Caki2 (cell line): ENCODE data around the gene ANKUB1. TPM values are rescaled to one million over a fixed set of nuclear protein-coding genes. Genes with fewer than 3 reads are reported as not detected.

ENCODE experiments used
- DNase-seq: peaks from one replicate; pipeline ENCODE4 v3.0.0-alpha.2; 2015; ENCODE audit warnings: low read depth
- in situ Hi-C: cut with HindIII; loops from 2 replicates; pipeline ENCODE4 v1.10.0; 2016; ENCODE audit warnings: low sequenced_read_pairs, low pct_unique_long_range_greater_than_20kb, mixed read lengths
- total RNA-seq: library from RNA; depleted of rRNA; stranded (reverse); fragments of >200 nt; shearing (Covaris generic); gene quantifications from 2 replicates; pipeline ENCODE4 v1.2.3, GENCODE V29; 2014; ENCODE audit warnings: low replicate concordance

Gene ANKUB1
- total RNA-seq, 1 experiment from 2014 or later: not detected

- in situ Hi-C loops: no loop called here
- DNase-seq: peak; percentile 94
Observed at GRCh38 chr3:149812606-149813366, 20.4 kb upstream of the ANKUB1 start, which contains the start of gene RNF13. Gene RNF13, plus strand, starts transcription at chr3:149813215. Its CDS starts 32,812 bp downstream, at chr3:149846027.

GRCh38 chr3:149812165-149812605 is 19.8 kb upstream of the ANKUB1 start:
- in situ Hi-C loops: no loop called here

DNA sequence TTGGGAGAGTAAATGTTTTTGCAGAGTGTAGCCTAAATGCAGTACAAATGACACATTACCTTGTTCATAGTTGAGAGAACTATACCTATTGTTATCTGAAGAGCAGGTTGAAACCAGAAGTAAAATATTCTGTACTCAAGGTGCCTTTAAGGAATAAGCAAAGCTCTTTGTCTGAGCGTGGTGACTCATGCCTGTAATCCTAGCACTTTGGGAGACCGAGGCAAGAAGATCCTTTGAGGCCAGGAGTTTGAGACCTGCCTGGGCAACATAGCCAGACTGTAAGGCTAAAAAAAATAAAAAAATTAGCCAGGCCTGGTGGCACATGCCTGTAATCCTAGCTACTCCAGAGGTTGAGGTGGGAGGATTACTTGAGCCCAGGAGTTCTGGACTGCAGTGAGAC is 18.5 kb upstream of the ANKUB1 start:
- in situ Hi-C loops: no loop called here
- no peak for DNase-seq

More at GRCh38 chr3:149812165-149812605, 19.8 kb upstream of the ANKUB1 start:
- no peak for DNase-seq

GRCh38 chr3:149809699-149810098 is 17.3 kb upstream of the ANKUB1 start:
- in situ Hi-C loops: no loop called here
- DNase-seq: no peak

- in situ Hi-C loops: no loop called here
- peak; percentile 63 for DNase-seq
Observed at GRCh38 chr3:149808209-149808829, 16.0 kb upstream of the ANKUB1 start.

- in situ Hi-C loops: no loop called here
- DNase-seq: no peak
Observed at GRCh38 chr3:149806171-149806778, 13.9 kb upstream of the ANKUB1 start.

- in situ Hi-C loops: no loop called here
- DNase-seq: no peak
Observed at GRCh38 chr3:149801639-149802038, 9.3 kb upstream of the ANKUB1 start.

DNA sequence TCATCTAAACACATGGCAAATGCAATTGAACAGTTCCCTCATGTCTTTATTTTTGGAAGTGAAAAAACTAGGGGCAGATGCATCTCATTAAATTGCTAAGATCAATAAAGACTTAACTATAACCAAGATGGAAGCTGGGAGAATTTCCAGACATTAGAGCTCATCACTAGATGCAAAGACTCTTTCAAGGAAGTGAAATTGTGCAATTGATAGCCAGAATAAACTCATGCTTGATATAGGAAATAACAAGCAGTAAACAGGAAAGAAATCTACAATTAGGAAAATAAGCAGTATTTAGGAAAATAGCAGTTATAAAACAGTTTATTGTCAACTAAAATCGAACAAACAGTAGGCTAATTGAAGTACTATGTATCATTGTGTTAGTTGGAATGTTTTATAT is 8.8 kb upstream of the ANKUB1 start:
- no peak for DNase-seq
- in situ Hi-C loops: no loop called here

- in situ Hi-C loops: no loop called here
Observed at GRCh38 chr3:149800693-149801092, 8.3 kb upstream of the ANKUB1 start.

DNA sequence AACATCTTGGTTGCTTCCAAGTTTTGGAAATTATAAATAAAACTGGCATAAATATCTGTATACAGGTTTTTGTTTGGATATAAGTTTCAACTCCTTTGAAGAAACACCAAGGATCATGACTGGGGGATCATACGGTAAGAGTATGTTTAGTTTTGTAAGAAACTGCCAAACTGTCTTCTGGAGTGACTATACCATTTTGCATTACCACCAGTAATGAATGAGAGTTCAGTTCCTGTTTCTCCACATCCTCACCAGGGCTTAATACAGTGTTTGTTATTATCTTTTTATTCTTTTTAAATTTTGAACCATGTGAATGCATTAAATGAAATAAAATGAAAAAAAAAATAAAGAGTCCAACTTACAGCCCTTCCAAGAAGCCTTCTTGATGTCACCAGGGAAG is 3.7 kb upstream of the ANKUB1 start:
- in situ Hi-C loops: no loop called here

More at GRCh38 chr3:149800693-149801092, 8.3 kb upstream of the ANKUB1 start:
- DNase-seq: no peak

DNA sequence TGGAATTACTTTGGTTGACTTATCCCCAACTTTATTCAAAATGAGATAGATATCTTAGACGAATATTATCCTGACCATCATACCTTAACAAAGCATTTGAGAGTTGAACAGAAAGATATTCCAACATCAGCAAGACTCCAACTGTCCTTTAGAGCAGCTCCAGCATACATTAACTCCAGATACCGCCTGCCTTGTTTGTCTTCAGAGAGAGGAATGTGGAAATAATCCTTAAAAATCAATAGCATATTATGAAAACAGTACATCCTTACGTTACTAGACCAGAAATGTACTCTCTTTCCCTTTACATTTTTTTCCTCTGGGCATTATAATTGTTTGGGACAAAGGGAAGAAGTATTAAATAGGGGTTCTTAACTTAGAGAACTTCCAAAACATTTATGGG is 1.7 kb downstream of the ANKUB1 start:
- DNase-seq: no peak
- in situ Hi-C loops: no loop called here

More for the DNA sequence above, 3.7 kb upstream of the ANKUB1 start:
- DNase-seq: no peak

DNA sequence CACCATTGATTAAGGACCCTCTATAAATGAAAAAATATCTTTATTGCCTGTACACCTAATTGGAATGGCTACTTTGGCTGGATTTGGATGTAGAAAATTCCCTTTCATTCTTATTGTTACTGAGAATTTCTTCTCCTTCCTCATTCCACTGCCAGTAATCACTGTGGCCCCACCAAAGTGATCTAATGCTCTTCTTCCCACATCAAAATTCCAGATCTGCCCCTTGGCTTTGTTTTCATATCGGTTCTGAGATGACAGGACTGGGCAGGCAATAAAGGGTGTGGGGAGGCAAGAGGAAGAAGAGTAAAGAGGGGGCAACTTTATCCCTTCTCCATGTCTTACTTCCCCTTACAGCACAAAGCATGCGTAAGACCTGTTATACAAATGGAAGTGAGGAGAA is 2.1 kb downstream of the ANKUB1 start:
- in situ Hi-C loops: no loop called here

DNA sequence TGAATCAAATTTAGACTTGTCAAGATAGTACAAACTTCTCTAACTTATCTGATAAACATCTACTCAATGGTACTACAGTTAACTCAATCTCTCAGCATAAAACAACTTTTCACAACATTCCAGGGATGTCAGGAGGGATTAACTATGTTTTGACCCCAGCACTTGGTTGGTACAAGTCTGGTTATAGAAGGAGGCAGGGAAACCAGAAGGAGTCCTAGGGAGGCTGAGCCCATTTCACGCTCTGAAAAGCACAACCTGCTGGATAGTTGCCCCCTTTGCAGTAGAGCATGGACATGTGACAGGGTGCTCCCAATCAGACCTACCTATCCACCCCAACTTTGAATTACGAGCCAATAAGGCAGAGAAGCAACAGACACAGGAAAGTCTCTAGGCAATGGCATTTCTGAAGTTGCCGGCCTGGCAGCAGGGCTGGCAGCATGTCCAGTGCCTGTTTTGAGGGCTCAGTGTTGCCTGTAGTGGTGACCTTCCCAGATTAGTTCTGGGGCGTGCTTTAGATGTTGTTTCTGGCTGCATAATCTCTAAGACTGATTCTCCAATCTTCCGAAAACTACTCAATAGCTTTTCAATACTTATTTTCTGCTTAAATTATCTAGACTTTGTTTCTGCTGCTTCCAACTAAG is 8.2 kb downstream of the ANKUB1 start:
- peak; percentile 85 for DNase-seq
- in situ Hi-C loops: no loop called here

More for the DNA sequence above, 2.1 kb downstream of the ANKUB1 start:
- peak; percentile 24 for DNase-seq

DNA sequence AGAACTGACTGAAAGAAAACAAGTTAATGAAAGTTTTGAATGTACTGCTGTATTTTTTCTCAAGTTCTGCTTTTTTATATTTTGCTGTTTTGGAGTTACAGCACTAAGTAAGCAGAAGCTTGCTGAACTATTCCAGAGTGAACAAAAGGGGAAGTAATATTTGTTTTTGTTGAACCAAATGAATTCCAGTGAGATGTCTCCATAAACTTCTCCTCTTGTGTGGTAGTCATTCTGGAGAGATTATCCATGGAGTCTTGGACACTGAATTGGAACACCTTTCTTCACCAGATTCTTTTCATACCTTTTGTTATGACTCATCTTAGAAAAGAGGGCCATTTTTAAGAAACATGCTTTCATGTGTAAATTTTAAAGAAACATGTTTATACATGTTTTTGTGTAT is 8.8 kb downstream of the ANKUB1 start:
- in situ Hi-C loops: no loop called here
- DNase-seq: peak; percentile 76

DNA sequence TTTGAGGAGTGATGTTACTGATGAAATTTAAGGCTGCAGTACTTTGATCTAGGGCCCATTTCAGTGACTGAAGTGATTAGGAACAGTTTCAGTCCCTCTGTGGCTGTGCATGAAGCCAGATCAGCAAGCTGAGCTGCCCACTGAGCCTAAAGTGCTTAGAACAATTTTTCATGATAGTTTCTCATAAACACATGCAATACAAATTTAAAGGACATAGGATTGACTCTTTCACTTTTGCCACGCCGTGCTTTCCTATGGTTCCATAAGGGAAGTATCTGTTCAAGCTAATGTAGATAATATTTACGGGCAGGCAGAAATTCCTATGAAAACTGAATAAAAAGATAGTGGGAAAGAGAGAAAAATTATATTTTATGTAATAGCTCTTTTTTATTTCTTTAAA is 10.6 kb downstream of the ANKUB1 start:
- DNase-seq: no peak
- in situ Hi-C loops: no loop called here

DNA sequence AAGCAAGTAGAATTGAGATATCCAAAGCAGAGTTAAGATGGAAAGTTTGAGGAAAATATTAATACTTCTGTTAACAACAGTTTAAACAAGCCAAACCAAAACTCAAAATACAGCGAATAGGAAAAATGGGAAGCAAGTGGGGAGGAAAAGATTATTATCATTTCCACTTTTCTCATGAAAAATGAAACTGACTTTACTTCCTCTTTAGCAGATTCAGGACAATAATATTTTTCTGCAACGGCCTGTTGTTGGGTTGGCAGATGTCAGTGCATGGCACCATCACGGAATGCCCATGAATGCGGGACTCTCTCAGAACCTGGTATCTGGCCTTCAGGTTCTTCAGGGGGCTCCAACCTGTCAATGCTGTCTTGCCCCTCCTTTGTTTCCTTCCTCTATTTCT is 11.1 kb downstream of the ANKUB1 start:
- DNase-seq: no peak
- in situ Hi-C loops: no loop called here

DNA sequence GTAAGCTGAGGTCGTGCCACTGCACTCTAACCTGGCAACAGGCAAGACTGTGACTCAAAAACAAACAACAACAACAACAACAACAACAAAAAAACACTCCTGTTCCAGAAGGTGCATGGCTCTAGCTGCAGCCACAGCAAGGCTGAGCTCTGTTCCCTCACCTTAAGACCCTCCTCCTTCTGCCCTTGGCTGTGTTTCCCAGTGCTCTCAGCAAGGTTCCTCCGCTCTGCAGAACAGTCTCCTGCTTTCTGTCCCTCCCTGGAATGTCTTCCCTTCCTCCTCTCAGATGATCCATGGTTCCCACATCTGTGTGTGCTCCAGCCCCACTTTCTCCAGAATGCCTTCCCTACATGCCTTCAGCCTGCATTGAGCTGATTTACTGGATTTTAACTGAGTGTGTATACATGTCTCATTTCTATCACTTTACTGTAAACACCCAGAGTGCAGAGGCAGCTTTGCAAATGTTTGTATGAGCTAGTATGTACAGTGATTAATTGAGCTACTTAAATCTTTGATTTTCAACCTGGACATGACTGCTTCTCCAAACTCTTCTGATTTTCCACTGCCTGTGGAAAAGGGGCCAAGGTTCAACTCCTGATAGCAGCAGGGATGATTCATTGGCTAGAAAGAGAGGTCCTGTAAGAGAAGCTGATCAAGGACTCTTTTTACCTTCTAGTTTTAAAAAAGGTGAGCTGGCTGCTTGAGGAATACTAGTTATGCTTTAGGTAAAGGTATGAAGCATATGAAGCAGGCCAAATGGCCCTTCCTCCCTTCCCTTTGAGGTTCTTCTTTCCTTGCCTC is 14.7 kb downstream of the ANKUB1 start:
- in situ Hi-C loops: no loop called here
- no peak for DNase-seq

DNA sequence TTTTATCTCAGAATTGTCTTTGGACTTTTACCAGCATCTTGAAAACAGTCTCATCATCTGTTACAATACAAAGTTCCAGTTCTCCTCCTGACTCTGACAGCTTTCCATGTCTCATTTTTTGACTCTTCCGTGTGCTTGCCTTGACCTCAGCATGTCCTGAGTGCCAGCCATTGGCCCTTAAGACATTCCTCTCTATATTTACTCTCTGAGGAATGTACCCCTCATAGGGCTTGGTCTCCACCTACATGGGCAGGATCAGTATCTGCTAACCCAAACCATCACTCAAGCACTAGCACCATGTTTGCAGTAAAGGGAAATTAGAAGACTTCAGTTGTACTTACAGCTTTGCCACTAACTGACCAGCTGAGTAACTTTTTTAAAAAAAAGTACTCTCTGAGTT is 16.2 kb downstream of the ANKUB1 start:
- no peak for DNase-seq
- in situ Hi-C loops: no loop called here
